DOHH2 (cell line): ENCODE data around the gene ZNF683.

Experiments used
- H3F3A ChIP-seq: fragments of 200-600 bp; sonication (generic), shearing (Covaris generic); 2 replicates; pipeline ENCODE4 v1.6.0; 2016; ENCODE audit warnings: antibody characterized with exemption, mild to moderate bottlenecking; ENCODE audit not compliant: control insufficient read depth, insufficient read depth
- H3K27ac ChIP-seq: fragments of 200-600 bp; sonication (generic); 2 replicates; pipeline ENCODE4 v1.5.1; 2014; ENCODE audit warnings: low read depth, mild to moderate bottlenecking, low read length, moderate library complexity
- H3K27me3 ChIP-seq: fragments of 200-600 bp; sonication (generic); 2 replicates; pipeline ENCODE4 v1.6.1; 2014; ENCODE audit warnings: mild to moderate bottlenecking, low read length, mixed read lengths; ENCODE audit not compliant: control insufficient read depth
- H3K36me3 ChIP-seq: fragments of 200-600 bp; sonication (generic); 2 replicates; pipeline ENCODE4 v1.6.1; 2014; ENCODE audit warnings: mild to moderate bottlenecking, low read length, moderate library complexity, mixed read lengths; ENCODE audit not compliant: control insufficient read depth
- H3K4me1 ChIP-seq: fragments of 200-600 bp; sonication (generic); 2 replicates; pipeline ENCODE4 v1.6.1; 2014; ENCODE audit warnings: mild to moderate bottlenecking, low read length, mixed read lengths; ENCODE audit not compliant: control insufficient read depth
- H3K4me2 ChIP-seq: fragments of 200-600 bp; sonication (generic); 2 replicates; pipeline ENCODE4 v1.6.0; 2014; ENCODE audit warnings: mild to moderate bottlenecking, low read length, moderate library complexity
- H3K4me3 ChIP-seq: fragments of 200-600 bp; sonication (generic); 2 replicates; pipeline ENCODE4 v1.5.1; 2014; ENCODE audit warnings: mild to moderate bottlenecking, low read length, mixed read lengths
- H3K79me2 ChIP-seq: fragments of 200-600 bp; sonication (generic); 2 replicates; pipeline ENCODE4 v1.6.1; 2014; ENCODE audit warnings: mild to moderate bottlenecking, low read length, mixed read lengths; ENCODE audit not compliant: control insufficient read depth
- H3K9me2 ChIP-seq: fragments of 200-600 bp; sonication (generic); replicated peaks from 2 replicates; pipeline ENCODE4 v1.6.1; 2014; ENCODE audit warnings: mild to moderate bottlenecking, low read length, mixed read lengths; ENCODE audit not compliant: control insufficient read depth
- H3K9me3 ChIP-seq: fragments of 200-600 bp; sonication (generic); 2 replicates; pipeline ENCODE4 v1.6.1; 2014; ENCODE audit warnings: antibody characterized with exemption, low read length, mixed read lengths; ENCODE audit not compliant: control insufficient read depth, insufficient read depth
- H4K20me1 ChIP-seq: fragments of 200-600 bp; sonication (generic); 2 replicates; pipeline ENCODE4 v1.6.0; 2014; ENCODE audit warnings: low read depth, mild to moderate bottlenecking, antibody characterized with exemption, low read length, moderate library complexity; ENCODE audit not compliant: control insufficient read depth, insufficient read depth
- EZH2phosphoT487 ChIP-seq: fragments of 200-600 bp; sonication (generic); IDR thresholded peaks from 2 replicates; pipeline ENCODE4 v1.6.1; 2017; ENCODE audit warnings: borderline replicate concordance, mild to moderate bottlenecking, antibody characterized with exemption, low read length, moderate library complexity, mixed read lengths
- TF ChIP-seq, protein P1 (sequence below): fragments of 200-600 bp; sonication (generic); IDR thresholded peaks from one replicate; pipeline ENCODE4 v1.5.1; 2014; ENCODE audit warnings: antibody characterized with exemption, mild to moderate bottlenecking, low read depth, low read length; ENCODE audit not compliant: poor library complexity, severe bottlenecking

The ZNF683 gene

DNA sequence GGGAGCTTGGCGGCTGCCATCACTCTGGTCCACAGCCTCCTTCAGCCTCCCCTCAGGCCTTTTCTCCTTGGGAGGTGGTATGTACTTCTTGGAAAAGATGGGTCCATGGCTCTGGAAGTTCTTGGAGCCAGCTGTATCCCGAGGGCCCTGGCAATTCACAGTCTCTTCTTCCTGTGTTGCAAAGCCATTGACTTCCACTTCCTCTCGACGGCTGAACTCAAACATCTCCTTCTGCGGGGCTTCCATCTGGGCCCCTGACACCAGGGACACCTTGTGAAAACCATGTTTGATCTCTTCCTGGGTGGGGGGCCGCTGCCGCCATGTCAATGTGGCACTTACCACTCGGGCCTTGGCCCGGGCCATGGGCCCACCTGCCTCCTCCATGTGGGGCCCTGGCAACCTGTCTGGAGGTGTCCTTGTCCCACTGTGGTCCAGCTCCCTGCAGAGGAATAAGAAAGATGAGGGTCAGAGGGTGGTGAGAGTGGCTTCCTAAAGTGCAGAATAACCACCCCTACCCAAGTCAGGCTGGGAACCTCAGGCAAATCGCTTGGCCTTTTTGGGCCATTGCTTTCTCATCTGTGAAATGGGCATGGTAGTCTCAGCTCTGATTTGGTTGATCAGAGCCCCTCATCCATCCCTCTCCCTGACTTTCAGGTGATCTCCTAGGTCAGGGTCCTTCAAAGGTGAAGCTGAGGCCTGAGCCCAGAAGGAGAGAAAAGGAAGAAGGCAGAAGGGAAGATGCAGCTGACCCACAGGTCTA, 26.1 kb downstream of the ZNF683 start:
- Histone ChIP-seq H3K4me2 (no peak overlapping the region), H3F3A (no peaks in the 10 kb centered on the region), H3K27ac (no peak overlapping the region), H3K9me3 (no peaks in the 10 kb centered on the region), H3K36me3 (no peaks in the 10 kb centered on the region), H3K4me1 (no peaks in the 10 kb centered on the region), H4K20me1 (no peaks in the 10 kb centered on the region), H3K27me3 (peaks cover 6% of the 10 kb centered on the region), H3K79me2 (no peaks in the 10 kb centered on the region), H3K4me3 (no peak overlapping the region), H3K9me2 (no peaks in the 10 kb centered on the region)
- TF ChIP-seq, protein P1, sequence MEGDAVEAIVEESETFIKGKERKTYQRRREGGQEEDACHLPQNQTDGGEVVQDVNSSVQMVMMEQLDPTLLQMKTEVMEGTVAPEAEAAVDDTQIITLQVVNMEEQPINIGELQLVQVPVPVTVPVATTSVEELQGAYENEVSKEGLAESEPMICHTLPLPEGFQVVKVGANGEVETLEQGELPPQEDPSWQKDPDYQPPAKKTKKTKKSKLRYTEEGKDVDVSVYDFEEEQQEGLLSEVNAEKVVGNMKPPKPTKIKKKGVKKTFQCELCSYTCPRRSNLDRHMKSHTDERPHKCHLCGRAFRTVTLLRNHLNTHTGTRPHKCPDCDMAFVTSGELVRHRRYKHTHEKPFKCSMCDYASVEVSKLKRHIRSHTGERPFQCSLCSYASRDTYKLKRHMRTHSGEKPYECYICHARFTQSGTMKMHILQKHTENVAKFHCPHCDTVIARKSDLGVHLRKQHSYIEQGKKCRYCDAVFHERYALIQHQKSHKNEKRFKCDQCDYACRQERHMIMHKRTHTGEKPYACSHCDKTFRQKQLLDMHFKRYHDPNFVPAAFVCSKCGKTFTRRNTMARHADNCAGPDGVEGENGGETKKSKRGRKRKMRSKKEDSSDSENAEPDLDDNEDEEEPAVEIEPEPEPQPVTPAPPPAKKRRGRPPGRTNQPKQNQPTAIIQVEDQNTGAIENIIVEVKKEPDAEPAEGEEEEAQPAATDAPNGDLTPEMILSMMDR: no peak
- no peak for TF ChIP-seq EZH2phosphoT487

DNA sequence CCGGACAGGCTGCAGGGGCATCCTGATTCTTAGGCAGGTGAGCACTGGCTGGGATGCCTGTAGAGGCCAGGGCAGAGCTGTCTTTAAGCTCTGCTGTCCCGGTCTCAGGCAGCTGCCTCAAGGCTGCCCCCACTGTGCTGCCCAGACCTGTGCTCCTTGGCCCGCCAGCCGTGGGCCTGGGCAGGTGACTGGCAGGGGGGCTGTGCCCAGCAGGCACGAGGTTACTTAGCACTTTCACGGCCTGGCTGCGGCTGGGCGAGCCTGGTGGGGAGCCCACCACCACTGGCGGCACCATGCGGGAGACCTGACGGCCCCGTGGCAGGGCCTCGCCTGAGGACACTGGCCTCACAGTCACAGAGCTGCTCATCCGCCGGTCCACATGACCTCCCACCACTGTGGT, 26.8 kb downstream of the ZNF683 start:
- no peak overlapping the region for H3K27ac ChIP-seq
- H3K4me3 ChIP-seq: no peak overlapping the region
- no peaks in the 10 kb centered on the region for H4K20me1 ChIP-seq
- no peak overlapping the region for H3K4me2 ChIP-seq
- H3F3A ChIP-seq: no peaks in the 10 kb centered on the region
- H3K4me1 ChIP-seq: no peaks in the 10 kb centered on the region
- TF ChIP-seq EZH2phosphoT487: no peak
- peaks cover 6% of the 10 kb centered on the region for H3K27me3 ChIP-seq
- H3K36me3 ChIP-seq: no peaks in the 10 kb centered on the region
- H3K79me2 ChIP-seq: no peaks in the 10 kb centered on the region
- H3K9me2 ChIP-seq: no peaks in the 10 kb centered on the region
- no peaks in the 10 kb centered on the region for H3K9me3 ChIP-seq

DNA sequence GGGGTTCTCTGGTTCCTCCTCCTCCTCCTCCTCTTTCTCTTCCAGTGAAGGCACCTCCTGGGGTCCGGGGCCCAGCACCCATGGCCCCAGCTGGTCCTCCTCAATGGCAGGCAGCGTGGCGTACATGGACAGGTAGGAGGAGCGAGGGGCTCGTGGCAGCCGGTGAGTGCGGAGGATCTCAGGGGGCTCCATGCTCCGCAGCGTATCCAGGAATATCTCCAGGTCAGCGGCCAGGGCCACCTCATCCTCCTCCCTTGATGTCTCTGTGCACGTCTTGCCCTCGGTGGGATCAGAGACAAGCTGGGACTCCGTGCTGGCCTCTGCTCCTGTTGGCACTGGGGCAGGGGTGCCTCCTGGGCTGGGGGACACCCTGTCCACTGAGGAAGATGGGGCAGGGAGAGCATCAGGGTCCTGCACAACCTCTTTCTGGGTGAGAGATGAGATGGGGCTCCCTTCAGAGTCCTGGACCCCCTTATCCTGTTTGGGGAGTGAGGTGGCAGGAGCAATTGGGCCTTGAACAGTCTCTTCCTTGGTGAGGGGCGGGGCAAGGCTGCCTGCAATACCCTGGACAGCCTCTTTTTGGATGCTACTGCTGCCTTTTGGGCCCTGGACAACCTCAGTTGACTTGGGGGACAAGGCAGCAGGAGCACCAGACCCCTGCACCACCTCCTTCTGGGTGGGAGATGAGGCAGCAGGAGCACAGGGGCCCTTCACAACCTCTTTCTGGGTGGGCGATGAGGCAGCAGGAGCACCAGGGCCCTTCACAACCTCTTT, 28.2 kb downstream of the ZNF683 start:
- Histone ChIP-seq H3K27me3 (peaks cover 10% of the 10 kb centered on the region), H3K4me2 (no peak overlapping the region), H3K9me3 (no peaks in the 10 kb centered on the region), H3K27ac (no peak overlapping the region), H3K4me1 (no peaks in the 10 kb centered on the region), H4K20me1 (no peaks in the 10 kb centered on the region), H3F3A (no peaks in the 10 kb centered on the region), H3K36me3 (no peaks in the 10 kb centered on the region), H3K79me2 (no peaks in the 10 kb centered on the region), H3K9me2 (no peaks in the 10 kb centered on the region), H3K4me3 (no peak overlapping the region)
- TF ChIP-seq, protein P1: no peak
- no peak for TF ChIP-seq EZH2phosphoT487

DNA sequence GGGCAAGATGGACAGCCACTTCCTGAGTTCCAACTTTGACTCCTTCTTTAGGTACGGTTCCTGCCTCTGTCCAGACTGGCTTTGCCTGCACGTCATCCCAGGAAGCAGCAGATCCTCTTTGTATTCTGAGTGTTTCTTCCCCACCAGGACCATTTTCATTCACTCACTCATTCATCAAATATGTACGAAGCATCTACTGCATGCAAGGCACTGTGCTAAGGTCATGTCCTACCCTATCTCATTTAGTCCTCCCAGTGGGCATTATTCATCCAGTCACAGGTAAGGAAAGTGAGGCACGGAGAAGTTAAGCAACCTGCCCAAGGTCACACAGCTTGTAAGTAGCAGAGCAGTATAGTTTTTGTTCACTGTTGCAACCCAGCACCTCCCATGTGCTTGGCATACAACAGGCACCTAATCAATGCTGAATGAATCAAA, 32.5 kb downstream of the ZNF683 start:
- TF ChIP-seq, protein P1: no peak
- TF ChIP-seq EZH2phosphoT487: no peak
- Histone ChIP-seq H3K4me3 (no peak overlapping the region), H3K27ac (no peak overlapping the region), H3K36me3 (no peaks in the 10 kb centered on the region), H3K4me2 (no peak overlapping the region), H3K9me3 (no peaks in the 10 kb centered on the region), H3K9me2 (no peaks in the 10 kb centered on the region), H3K27me3 (peaks cover 27% of the 10 kb centered on the region), H3K79me2 (no peaks in the 10 kb centered on the region), H3K4me1 (peaks cover 21% of the 10 kb centered on the region), H3F3A (peaks cover 7% of the 10 kb centered on the region; the same call in 1 of the 2 replicates), H4K20me1 (no peaks in the 10 kb centered on the region)
